Ammon's horn (tissue), 1 donor: ENCODE measurements around the gene DLGAP5.

Experiments used
- DNase-seq: peaks from one replicate; pipeline ENCODE4 v3.0.0-alpha.2; 2016; ENCODE audit warnings: low spot score

The DLGAP5 gene, protein sequence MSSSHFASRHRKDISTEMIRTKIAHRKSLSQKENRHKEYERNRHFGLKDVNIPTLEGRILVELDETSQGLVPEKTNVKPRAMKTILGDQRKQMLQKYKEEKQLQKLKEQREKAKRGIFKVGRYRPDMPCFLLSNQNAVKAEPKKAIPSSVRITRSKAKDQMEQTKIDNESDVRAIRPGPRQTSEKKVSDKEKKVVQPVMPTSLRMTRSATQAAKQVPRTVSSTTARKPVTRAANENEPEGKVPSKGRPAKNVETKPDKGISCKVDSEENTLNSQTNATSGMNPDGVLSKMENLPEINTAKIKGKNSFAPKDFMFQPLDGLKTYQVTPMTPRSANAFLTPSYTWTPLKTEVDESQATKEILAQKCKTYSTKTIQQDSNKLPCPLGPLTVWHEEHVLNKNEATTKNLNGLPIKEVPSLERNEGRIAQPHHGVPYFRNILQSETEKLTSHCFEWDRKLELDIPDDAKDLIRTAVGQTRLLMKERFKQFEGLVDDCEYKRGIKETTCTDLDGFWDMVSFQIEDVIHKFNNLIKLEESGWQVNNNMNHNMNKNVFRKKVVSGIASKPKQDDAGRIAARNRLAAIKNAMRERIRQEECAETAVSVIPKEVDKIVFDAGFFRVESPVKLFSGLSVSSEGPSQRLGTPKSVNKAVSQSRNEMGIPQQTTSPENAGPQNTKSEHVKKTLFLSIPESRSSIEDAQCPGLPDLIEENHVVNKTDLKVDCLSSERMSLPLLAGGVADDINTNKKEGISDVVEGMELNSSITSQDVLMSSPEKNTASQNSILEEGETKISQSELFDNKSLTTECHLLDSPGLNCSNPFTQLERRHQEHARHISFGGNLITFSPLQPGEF

GRCh38 chr14:55191203-55192053 is at the start of gene DLGAP5:
Gene DLGAP5, minus strand, starts transcription at chr14:55191585. Its CDS starts 2,406 bp downstream, at chr14:55189179.
- peak; percentile 98 for DNase-seq

DNA sequence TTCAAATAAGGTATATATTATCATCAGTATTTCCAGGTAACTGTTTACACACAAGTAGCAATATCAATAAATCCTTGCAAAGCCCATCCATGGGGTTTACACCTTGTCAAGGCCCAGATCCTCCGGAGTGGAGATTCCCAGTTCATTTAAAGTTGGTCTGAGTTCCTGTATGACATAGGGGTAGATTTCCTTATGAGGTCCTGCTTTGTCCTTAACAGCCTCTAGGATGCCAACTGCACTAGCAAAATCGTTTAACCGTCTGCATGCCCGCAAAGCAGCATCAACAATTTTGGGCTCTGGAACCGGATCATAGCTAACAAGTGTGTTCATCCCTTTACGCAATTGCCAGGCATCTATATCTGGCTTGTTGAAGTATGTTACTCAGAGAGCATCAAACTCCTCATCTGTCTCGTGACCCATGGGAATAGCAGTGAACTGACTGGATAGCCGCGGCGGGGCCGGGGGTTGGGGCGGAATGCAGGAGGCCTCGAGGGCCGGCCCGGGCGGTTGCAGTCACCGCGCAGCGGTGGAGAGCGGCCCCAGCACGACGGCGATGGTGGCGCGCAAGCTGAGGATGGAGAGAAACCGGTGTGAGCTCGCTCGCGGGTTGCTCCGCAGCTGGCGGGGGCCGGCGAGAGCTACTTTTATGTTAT is 49.3 kb upstream of the DLGAP5 start:
- no peak for DNase-seq

GRCh38 chr14:55239320-55239719 is 47.9 kb upstream of the DLGAP5 start:
- DNase-seq: no peak

DNA sequence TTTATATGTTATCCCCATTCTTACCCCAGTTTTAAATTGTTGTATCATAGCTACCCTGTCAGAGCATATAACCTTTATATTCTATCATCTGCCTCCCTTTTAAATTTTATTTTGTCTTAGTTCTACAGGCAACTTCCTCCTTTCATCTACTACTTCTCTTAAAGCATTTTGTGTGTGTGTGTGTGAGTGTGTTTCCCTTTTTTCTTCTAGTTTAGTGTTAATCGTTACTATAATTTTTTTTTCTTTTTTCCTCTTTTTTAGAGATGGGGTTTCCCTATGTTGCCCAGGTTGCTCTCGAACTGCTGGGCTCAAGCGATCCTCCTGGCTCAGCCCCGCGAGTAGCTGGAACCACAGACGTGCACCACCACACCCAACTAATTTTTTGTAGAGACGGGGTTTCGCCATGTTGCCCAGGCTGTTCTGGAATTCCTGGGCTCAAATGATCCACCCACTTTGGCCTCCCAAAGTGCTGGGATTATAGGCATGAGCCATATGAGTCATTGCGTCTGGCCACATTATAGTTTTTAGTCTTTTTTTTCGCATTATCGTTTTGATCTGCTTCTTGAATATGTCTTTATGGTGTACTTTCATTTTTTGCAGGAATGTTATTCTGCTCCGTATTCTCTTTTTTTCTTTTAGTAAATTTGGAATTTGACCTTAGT is 46.8 kb upstream of the DLGAP5 start:
- no peak for DNase-seq

GRCh38 chr14:55233591-55233990 is 42.2 kb upstream of the DLGAP5 start:
- DNase-seq: no peak

DNA sequence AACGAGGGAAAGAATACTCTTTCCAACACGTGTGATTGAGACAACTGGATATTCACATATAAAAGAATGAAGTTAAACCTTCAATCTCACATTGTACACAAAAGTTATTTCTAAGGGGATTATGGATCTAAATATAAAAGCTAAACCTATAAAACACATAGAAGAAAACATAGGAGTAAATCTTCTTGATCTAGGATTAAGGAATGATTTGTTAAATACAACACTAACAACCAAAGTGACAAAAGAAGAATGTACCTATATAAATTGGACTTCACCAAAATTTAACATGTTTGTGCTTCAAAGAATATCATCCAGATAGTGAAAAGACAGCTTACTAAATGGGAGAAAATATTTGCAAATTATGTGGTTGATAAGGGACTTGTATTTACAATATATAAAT is 36.9 kb upstream of the DLGAP5 start:
- DNase-seq: no peak

DNA sequence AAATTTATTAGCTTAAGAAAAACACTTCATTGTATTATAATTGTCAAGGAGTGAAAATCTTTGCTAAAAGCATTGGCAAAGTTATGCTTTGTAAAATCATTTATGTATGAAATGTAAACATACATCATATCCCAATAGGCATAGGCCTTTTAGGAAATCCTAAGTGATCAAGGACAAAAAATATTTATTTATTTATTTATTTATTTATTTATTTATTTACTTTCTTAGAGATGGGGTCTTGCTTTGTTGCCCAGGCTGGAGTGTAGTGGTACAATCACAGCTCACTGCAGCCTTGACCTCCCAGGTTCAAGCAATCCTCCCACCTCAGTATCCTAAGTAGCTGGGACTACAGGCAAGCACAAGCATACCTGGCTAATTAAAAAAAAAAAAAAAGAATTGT is 32.0 kb upstream of the DLGAP5 start:
- DNase-seq: no peak

DNA sequence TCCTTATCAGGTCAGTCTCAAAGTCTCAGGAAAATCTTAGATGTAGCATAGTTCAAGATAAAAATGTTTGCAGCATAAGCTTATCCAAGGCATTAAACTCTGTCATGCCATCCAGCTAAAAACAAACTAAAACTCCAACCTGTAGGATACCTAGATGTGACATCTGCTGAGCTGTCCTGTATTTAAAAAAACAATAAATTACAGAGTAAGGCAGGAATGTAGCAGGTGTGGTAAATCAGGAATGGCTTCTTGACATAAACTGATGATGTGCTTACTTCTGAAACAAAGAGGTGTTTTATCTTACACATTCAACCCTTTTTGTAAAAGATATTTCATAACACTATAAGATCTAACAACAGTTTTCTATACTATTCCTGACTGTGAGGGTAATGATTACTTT is 30.6 kb upstream of the DLGAP5 start:
- no peak for DNase-seq

- no peak for DNase-seq
Measured at GRCh38 chr14:55221186-55221585, 29.8 kb upstream of the DLGAP5 start.

DNA sequence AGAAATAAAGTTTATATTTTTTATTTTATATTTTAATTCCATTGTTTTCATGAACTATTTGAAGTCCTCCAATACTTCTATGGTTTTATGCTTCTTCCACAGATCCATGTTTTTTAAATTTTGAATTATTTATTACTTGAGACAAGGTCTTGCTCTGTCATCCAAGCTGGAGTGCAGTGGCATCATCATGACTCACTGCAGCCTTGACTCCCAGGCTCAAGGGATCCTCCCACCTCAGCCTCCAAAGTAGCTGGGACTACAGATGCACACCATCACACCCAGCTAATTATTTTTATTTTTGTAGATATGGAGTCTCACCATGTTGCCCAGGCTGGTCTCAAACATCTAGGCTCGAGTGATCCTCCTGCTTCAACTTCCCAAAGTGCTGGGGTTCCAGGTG is 28.8 kb upstream of the DLGAP5 start:
- DNase-seq: no peak

DNA sequence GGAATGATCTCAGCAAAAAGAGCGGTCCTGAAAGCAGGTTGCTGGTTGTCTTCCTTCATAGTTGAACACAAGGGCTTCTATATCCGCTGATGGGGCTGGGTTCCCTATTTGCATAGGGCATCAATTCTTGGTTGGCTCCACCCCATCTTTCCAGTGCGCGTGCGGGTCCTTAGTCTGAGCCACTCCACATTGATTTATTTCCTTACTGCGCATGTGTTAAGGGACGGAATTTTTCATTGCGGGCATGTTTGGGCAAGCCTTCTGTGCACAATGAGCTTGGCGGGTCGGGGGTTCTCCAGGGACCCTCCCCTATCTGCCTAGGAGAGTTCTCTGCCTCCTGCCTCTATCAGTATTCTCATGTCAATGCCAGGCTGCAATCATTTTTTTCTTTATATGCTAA is 21.2 kb upstream of the DLGAP5 start:
- DNase-seq: no peak

DNA sequence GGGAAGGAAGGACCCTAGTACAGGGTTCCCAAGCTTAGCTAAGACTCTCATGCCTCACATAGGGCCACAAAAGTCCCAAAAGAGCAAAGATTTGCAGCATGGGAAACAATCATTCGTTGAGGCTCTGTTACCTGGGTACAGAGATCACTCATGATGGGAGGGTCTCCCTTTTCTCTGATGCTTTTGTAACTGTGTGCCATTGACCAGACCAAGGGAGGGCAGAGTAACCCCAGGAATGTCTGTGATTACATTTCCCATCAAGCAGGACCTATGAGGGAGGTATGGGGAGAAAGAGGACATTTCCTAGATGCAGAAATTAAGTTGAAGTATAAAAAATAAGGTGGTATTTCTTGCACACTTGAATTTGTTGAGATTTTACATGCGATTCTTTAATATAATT is 16.4 kb upstream of the DLGAP5 start:
- DNase-seq: no peak

- no peak for DNase-seq
Measured at GRCh38 chr14:55206175-55206693, 14.8 kb upstream of the DLGAP5 start.

GRCh38 chr14:55201219-55202101 is 10.1 kb upstream of the DLGAP5 start:
- no peak for DNase-seq

GRCh38 chr14:55200651-55201050 is 9.3 kb upstream of the DLGAP5 start:
- DNase-seq: no peak

DNA sequence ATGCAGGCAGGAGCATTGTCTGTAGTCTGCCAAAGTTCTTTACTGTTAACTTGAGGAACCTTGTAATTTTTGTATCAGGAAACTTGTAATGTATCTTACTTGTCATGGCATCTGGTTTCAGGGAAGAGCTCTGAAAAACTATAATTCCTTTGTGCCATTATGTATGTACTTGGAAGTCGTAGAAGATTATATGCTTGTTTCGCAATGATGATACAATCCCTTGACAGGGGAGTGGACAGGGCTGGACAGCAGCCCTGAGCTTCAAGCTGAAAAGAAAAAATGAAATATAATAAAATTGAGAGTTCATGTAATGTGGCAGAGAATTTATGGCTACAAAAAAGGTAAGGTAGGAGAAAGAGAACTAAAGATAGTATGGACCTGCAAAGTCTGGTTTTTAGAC is 7.4 kb upstream of the DLGAP5 start:
- DNase-seq: no peak

- DNase-seq: no peak
Measured at GRCh38 chr14:55194656-55195355, 3.4 kb upstream of the DLGAP5 start.

- DNase-seq: no peak
Measured at GRCh38 chr14:55192054-55192621, 753 bp upstream of the DLGAP5 start.

- no peak for DNase-seq
Measured at GRCh38 chr14:55190906-55191202, 531 bp downstream of the DLGAP5 start.
